ENCODE results near the gene NDUFB3. TPM values are rescaled to one million over a fixed set of nuclear protein-coding genes. Genes with fewer than 3 reads are reported as not detected.

The NDUFB3 gene
- total RNA-seq, 2 donors from 2014 or later, result 325 to 342 TPM

GRCh38 chr2:201118961-201119854 lies 47.4 kb downstream of the NDUFB3 start:
- DNase-seq, result no peak
- ATAC-seq, result peak; percentile 6 to 14
- intact Hi-C loops (cut with DNase I), result loop anchor here (5.0 to 10.0 kb wide), 3 partner anchors 38 to 47 kb away; partner anchors contain the start of genes HYCC2 (in 1 of the 2) and NDUFB3 (in 1 of the 2)

GRCh38 chr2:201122276-201122675 lies 50.5 kb downstream of the NDUFB3 start:
- no peak for DNase-seq
- no peak for ATAC-seq
- intact Hi-C loops (cut with DNase I), result no loop called here

DNA sequence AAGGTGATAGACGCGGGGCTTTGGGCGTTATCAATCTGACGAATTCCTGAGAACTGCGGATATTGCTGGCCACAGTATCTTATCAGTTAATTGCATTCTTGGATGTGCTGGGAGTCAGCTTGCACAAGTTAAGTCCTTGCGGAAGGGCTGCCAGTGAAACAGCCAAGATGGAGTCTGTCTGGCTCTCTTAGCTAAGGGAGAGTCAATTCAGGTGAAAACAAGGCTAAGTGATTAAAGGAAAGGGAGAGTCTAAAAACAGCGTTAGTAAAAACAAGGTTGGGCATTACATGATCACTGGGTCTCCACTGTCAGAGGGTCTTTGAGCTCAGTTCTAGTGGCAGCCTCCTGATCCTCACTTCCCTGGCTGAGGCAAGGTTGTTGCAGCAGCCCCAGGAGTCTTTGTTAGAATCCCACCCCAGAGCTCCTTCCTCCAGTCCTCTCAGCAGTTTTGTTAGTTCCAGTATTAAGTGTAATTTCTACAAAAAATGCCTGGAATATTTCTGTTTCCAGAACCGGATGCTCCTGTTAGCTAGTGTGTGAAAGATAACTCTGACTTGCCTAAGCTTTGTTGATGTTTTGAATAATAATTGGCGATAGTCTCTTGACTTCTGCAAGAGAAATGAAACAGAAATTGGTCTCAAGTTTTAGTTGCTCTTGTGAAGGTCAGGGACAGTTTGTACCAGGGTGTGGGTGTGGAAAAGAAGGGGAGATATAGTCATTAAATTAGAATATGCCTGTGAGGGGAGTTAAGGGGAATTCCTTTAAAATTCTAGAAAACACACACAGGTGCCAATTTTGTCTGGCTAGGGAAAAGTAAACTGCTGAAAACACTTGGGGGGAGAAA lies 54.7 kb downstream of the NDUFB3 start:
- peak; percentile 2 to 17 for ATAC-seq
- DNase-seq, result no peak
- intact Hi-C loops (cut with DNase I), result no loop called here

- intact Hi-C loops (cut with DNase I), result no loop called here
- ATAC-seq (no peak), DNase-seq (no peak)
These were observed 55.3 kb downstream of the NDUFB3 start for GRCh38 chr2:201127152-201127511.

- peak; percentile 43 to 50 for ATAC-seq
- peak; percentile 33 for DNase-seq
- intact Hi-C loops (cut with DNase I), result no loop called here
These were observed 55.8 kb downstream of the NDUFB3 start for GRCh38 chr2:201127570-201127969.

GRCh38 chr2:201128033-201128432 lies 56.2 kb downstream of the NDUFB3 start:
- no peak for DNase-seq
- intact Hi-C loops (cut with DNase I), result no loop called here

GRCh38 chr2:201128933-201129505 lies 57.2 kb downstream of the NDUFB3 start:
- DNase-seq (no peak), ATAC-seq (no peak)
- intact Hi-C loops (cut with DNase I), result no loop called here

More at GRCh38 chr2:201128033-201128432, 56.2 kb downstream of the NDUFB3 start:
- ATAC-seq, result no peak

- peak; percentile 51 for DNase-seq
- peak in 1 of 2 donors; percentile 71 for ATAC-seq
- intact Hi-C loops (cut with DNase I), result no loop called here
These were observed 58.9 kb downstream of the NDUFB3 start for GRCh38 chr2:201130524-201131186.

GRCh38 chr2:201132518-201132917 lies 60.7 kb downstream of the NDUFB3 start:
- no peak for ATAC-seq
- DNase-seq, result no peak
- intact Hi-C loops (cut with DNase I), result no loop called here

Other genes with a start within 250 kb of the NDUFB3 start
- gene CLK1, start 207.3 kb upstream of the NDUFB3 start, total RNA-seq, result 10 to 100 TPM; 52.9 to 54.6 TPM
- 10 to 100 TPM; 22.6 to 25.9 TPM for gene PPIL3, start 182.9 kb upstream of the NDUFB3 start, total RNA-seq
- 10 to 100 TPM; 17.0 to 20.2 TPM for gene NIF3L1, start 182.6 kb upstream of the NDUFB3 start, total RNA-seq
- 10 to 100 TPM; 21.1 to 27.1 TPM for gene ORC2, start 108.3 kb upstream of the NDUFB3 start, total RNA-seq
- gene HYCC2, start 330 bp upstream of the NDUFB3 start, total RNA-seq, result 10 to 100 TPM; 15.2 to 17.9 TPM
- 100 to 1,000 TPM; 195 to 255 TPM for gene CFLAR, start 44.2 kb downstream of the NDUFB3 start, total RNA-seq
- gene CASP10, start 111.1 kb downstream of the NDUFB3 start, total RNA-seq, result 1 to 10 TPM; 7.1 to 9.9 TPM
- gene CASP8, start 188.5 kb downstream of the NDUFB3 start, total RNA-seq, result 1 to 10 TPM; 5.4 to 7.4 TPM